SH-SY5Y (cell line): ENCODE results near the gene BCL7A.

Experiments used
- GATA2 ChIP-seq: IDR thresholded peaks from 2 replicates; pipeline ENCODE4 v1.6.1; 2011; ENCODE audit warnings: mild to moderate bottlenecking, low read depth, low read length
- GATA3 ChIP-seq: IDR thresholded peaks from 2 replicates; pipeline ENCODE4 v1.6.1; 2011; ENCODE audit warnings: low read depth, mild to moderate bottlenecking, low read length, moderate library complexity

The BCL7A gene

GRCh38 chr12:122013136-122013535 is 8.5 kb upstream of the BCL7A start:
- no peak for TF ChIP-seq GATA2
- no peak for TF ChIP-seq GATA3

- TF ChIP-seq GATA3 = no peak
- no peak for TF ChIP-seq GATA2
These were observed 7.7 kb upstream of the BCL7A start for GRCh38 chr12:122013791-122014590.

GRCh38 chr12:122014781-122015180 is 6.9 kb upstream of the BCL7A start:
- TF ChIP-seq GATA3 (no peak), GATA2 (no peak)

GRCh38 chr12:122018457-122018856 is 3.2 kb upstream of the BCL7A start:
- TF ChIP-seq GATA2 = no peak
- no peak for TF ChIP-seq GATA3

GRCh38 chr12:122018937-122019336 is 2.7 kb upstream of the BCL7A start:
- no peak for TF ChIP-seq GATA2
- no peak for TF ChIP-seq GATA3

- no peak for TF ChIP-seq GATA3
- no peak for TF ChIP-seq GATA2
These were observed 890 bp upstream of the BCL7A start for GRCh38 chr12:122020795-122021192.

GRCh38 chr12:122021193-122021821 is 377 bp upstream of the BCL7A start:
- TF ChIP-seq GATA3 (no peak), GATA2 (no peak)

GRCh38 chr12:122022393-122023338 is 982 bp downstream of the BCL7A start:
- TF ChIP-seq GATA2 = no peak
- no peak for TF ChIP-seq GATA3

GRCh38 chr12:122023339-122024131 is 1.9 kb downstream of the BCL7A start:
- peak; percentile 52 for TF ChIP-seq GATA2
- TF ChIP-seq GATA3 = no peak

GRCh38 chr12:122024132-122024785 is 2.6 kb downstream of the BCL7A start:
- TF ChIP-seq GATA3 = no peak
- no peak for TF ChIP-seq GATA2

GRCh38 chr12:122026706-122027333 is 5.1 kb downstream of the BCL7A start:
- TF ChIP-seq GATA2 = no peak
- TF ChIP-seq GATA3 = no peak

GRCh38 chr12:122028165-122028904 is 6.7 kb downstream of the BCL7A start:
- TF ChIP-seq GATA3 = no peak
- no peak for TF ChIP-seq GATA2
